HepG2 (cell line): Measurements from ENCODE around the gene VASN. TPM values are rescaled to one million over a fixed set of nuclear protein-coding genes. Genes with fewer than 3 reads are reported as not detected.

Experiments used
- CBX2 ChIP-seq, 2 experiments: fragments of 200-600 bp in 1 of 2; sonication (generic); formaldehyde crosslinking in 1 of 2; IDR thresholded peaks; 2 replicates each; pipeline versions ENCODE4 v1.7.0 to v1.8.1; 2018 to 2022; ENCODE audit warnings: low read depth in 2 of 2, low read length in 1 of 2, mild to moderate bottlenecking in 1 of 2, missing genetic modification reagents in 1 of 2
- NR2F6 ChIP-seq, 2 experiments: IDR thresholded peaks; 2 replicates each; pipeline ENCODE4 v1.6.1; 2016; ENCODE audit warnings: antibody characterized with exemption in 1 of 2, mild to moderate bottlenecking in 1 of 2
- PHF21A ChIP-seq: sonication (generic); formaldehyde crosslinking; IDR thresholded peaks from 2 replicates; pipeline ENCODE4 v1.5.0; 2020; ENCODE audit warnings: mild to moderate bottlenecking, missing genetic modification reagents
- POLR2A ChIP-seq, 2 experiments: IDR thresholded peaks; 2 replicates each; pipeline ENCODE4 v1.6.1; 2011; ENCODE audit warnings: low read depth in 2 of 2, low read length in 2 of 2, mild to moderate bottlenecking in 1 of 2, moderate library complexity in 1 of 2; ENCODE audit not compliant: insufficient read depth in 1 of 2
- PRDM15 ChIP-seq: sonication (generic); formaldehyde crosslinking; IDR thresholded peaks from 2 replicates; pipeline ENCODE4 v1.4.0; 2020; ENCODE audit warnings: missing genetic modification reagents
- ZNF431 ChIP-seq: sonication (generic); formaldehyde crosslinking; IDR thresholded peaks from 2 replicates; pipeline ENCODE4 v1.9.0; 2022; ENCODE audit warnings: missing genetic modification reagents, low read depth, mild to moderate bottlenecking, borderline replicate concordance
- ZNF605 ChIP-seq: sonication (generic); formaldehyde crosslinking; IDR thresholded peaks from 2 replicates; pipeline ENCODE4 v1.8.0; 2022; ENCODE audit warnings: mild to moderate bottlenecking, missing genetic modification reagents
- ZNF878 ChIP-seq: sonication (generic); formaldehyde crosslinking; IDR thresholded peaks from 2 replicates; pipeline ENCODE4 v1.8.1; 2023; ENCODE audit warnings: mild to moderate bottlenecking, missing genetic modification reagents, moderate library complexity
- polyA plus RNA-seq, 8 experiments: library from polyadenylated mRNA; depleted of rRNA in 3 of 8; stranded (reverse) in 7 of 8; unstranded in 1 of 8; fragments of >200 nt; fragmentation: Illumina TruSeq in 4 of 8; extraction: Trizol in 4 of 8; gene quantifications; 2 replicates each; pipeline versions ENCODE4 v1.2.1 to v1.2.3, GENCODE V29; 2011 to 2016; ENCODE audit warnings: low read depth in 4 of 8, missing spikeins in 1 of 8, mixed read lengths in 1 of 8; ENCODE audit not compliant: insufficient read depth in 1 of 8
- total RNA-seq, 5 experiments: library from RNA; depleted of rRNA; stranded (reverse); fragments of >200 nt; fragmentation: Illumina TruSeq; extraction: Trizol; gene quantifications; 2 replicates each; pipeline ENCODE4 v1.2.3, GENCODE V29; 2016; ENCODE audit warnings: low read depth in 1 of 5
- TF ChIP-seq, protein P1 (sequence below): sonication (generic); formaldehyde crosslinking; IDR thresholded peaks from one replicate; pipeline ENCODE4 v1.5.1; 2020; ENCODE audit warnings: mild to moderate bottlenecking, missing genetic modification reagents; ENCODE audit errors: not compliant biosample characterization
- TF ChIP-seq, protein P2 (sequence below): sonication (generic); formaldehyde crosslinking; IDR thresholded peaks from 2 replicates; pipeline ENCODE4 v1.5.1; 2020; ENCODE audit warnings: missing genetic modification reagents, mild to moderate bottlenecking, borderline replicate concordance
- TF ChIP-seq, protein P3 (sequence below): sonication (generic); formaldehyde crosslinking; IDR thresholded peaks from 2 replicates; pipeline ENCODE4 v1.4.0; 2020; ENCODE audit warnings: missing genetic modification reagents

The VASN gene
- total and polyA plus RNA-seq, 2 of the 13 experiments (the other 11 are each of a cell fraction or from before 2014, with no cell fraction given), result 8.4 to 18.2 TPM

GRCh38 chr16:4372578-4373355 is 1.1 kb downstream of the VASN start (continued):
- TF ChIP-seq, protein P1, sequence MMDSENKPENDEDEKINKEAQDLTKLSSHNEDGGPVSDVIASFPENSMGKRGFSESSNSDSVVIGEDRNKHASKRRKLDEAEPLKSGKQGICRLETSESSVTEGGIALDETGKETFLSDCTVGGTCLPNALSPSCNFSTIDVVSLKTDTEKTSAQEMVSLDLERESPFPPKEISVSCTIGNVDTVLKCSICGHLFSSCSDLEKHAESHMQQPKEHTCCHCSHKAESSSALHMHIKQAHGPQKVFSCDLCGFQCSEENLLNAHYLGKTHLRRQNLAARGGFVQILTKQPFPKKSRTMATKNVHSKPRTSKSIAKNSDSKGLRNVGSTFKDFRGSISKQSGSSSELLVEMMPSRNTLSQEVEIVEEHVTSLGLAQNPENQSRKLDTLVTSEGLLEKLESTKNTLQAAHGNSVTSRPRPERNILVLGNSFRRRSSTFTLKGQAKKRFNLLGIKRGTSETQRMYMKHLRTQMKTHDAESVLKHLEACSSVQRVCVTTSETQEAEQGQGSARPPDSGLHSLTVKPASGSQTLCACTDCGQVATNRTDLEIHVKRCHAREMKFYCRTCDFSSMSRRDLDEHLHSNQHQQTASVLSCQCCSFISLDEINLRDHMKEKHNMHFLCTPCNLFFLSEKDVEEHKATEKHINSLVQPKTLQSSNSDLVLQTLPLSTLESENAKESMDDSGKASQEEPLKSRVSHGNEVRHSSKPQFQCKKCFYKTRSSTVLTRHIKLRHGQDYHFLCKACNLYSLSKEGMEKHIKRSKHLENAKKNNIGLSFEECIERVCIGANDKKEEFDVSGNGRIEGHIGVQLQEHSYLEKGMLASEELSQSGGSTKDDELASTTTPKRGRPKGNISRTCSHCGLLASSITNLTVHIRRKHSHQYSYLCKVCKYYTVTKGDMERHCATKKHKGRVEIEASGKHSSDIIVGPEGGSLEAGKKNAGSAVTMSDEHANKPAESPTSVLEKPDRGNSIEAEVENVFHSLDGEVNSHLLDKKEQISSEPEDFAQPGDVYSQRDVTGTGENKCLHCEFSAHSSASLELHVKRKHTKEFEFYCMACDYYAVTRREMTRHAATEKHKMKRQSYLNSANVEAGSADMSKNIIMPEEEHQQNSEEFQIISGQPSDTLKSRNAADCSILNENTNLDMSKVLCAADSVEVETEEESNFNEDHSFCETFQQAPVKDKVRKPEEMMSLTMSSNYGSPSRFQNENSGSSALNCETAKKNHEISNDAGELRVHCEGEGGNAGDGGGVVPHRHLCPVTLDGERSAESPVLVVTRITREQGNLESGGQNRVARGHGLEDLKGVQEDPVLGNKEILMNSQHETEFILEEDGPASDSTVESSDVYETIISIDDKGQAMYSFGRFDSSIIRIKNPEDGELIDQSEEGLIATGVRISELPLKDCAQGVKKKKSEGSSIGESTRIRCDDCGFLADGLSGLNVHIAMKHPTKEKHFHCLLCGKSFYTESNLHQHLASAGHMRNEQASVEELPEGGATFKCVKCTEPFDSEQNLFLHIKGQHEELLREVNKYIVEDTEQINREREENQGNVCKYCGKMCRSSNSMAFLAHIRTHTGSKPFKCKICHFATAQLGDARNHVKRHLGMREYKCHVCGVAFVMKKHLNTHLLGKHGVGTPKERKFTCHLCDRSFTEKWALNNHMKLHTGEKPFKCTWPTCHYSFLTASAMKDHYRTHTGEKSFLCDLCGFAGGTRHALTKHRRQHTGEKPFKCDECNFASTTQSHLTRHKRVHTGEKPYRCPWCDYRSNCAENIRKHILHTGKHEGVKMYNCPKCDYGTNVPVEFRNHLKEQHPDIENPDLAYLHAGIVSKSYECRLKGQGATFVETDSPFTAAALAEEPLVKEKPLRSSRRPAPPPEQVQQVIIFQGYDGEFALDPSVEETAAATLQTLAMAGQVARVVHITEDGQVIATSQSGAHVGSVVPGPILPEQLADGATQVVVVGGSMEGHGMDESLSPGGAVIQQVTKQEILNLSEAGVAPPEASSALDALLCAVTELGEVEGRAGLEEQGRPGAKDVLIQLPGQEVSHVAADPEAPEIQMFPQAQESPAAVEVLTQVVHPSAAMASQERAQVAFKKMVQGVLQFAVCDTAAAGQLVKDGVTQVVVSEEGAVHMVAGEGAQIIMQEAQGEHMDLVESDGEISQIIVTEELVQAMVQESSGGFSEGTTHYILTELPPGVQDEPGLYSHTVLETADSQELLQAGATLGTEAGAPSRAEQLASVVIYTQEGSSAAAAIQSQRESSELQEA (CRISPR knock-in tag), result peak; percentile 56
- TF ChIP-seq PHF21A (CRISPR knock-in tag) (peak; percentile 98), PRDM15 (CRISPR knock-in tag) (no peak), CBX2 (IDR thresholded peaks at IDR 0.05; ENCODE audit: low read depth, low read length) (no peak), CBX2 (CRISPR knock-in tag; IDR thresholded peaks at IDR 0.05; ENCODE audit: low read depth) (no peak), NR2F6 (IDR thresholded peaks at IDR 0.05) (peak; percentile 78), NR2F6 (CRISPR knock-in tag; IDR thresholded peaks at IDR 0.05) (peak; percentile 35; the same call in 1 of the 2 replicates), ZNF878 (CRISPR knock-in tag) (no peak), POLR2A (IDR thresholded peaks at IDR 0.05; ENCODE audit: insufficient read depth in 1 of 2, low read depth in 2 of 2, low read length in 2 of 2) (peak; percentile 72 to 77), ZNF605 (CRISPR knock-in tag) (peak; percentile 68; the same call in 1 of the 2 replicates), ZNF431 (CRISPR knock-in tag) (no peak)
- TF ChIP-seq, protein P2, sequence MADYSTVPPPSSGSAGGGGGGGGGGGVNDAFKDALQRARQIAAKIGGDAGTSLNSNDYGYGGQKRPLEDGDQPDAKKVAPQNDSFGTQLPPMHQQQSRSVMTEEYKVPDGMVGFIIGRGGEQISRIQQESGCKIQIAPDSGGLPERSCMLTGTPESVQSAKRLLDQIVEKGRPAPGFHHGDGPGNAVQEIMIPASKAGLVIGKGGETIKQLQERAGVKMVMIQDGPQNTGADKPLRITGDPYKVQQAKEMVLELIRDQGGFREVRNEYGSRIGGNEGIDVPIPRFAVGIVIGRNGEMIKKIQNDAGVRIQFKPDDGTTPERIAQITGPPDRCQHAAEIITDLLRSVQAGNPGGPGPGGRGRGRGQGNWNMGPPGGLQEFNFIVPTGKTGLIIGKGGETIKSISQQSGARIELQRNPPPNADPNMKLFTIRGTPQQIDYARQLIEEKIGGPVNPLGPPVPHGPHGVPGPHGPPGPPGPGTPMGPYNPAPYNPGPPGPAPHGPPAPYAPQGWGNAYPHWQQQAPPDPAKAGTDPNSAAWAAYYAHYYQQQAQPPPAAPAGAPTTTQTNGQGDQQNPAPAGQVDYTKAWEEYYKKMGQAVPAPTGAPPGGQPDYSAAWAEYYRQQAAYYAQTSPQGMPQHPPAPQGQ (CRISPR knock-in tag), result no peak
- TF ChIP-seq, protein P3, sequence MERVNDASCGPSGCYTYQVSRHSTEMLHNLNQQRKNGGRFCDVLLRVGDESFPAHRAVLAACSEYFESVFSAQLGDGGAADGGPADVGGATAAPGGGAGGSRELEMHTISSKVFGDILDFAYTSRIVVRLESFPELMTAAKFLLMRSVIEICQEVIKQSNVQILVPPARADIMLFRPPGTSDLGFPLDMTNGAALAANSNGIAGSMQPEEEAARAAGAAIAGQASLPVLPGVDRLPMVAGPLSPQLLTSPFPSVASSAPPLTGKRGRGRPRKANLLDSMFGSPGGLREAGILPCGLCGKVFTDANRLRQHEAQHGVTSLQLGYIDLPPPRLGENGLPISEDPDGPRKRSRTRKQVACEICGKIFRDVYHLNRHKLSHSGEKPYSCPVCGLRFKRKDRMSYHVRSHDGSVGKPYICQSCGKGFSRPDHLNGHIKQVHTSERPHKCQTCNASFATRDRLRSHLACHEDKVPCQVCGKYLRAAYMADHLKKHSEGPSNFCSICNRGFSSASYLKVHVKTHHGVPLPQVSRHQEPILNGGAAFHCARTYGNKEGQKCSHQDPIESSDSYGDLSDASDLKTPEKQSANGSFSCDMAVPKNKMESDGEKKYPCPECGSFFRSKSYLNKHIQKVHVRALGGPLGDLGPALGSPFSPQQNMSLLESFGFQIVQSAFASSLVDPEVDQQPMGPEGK (CRISPR knock-in tag), result peak; percentile 88
